ENCODE results near the gene FAM234B.

The FAM234B gene

DNA sequence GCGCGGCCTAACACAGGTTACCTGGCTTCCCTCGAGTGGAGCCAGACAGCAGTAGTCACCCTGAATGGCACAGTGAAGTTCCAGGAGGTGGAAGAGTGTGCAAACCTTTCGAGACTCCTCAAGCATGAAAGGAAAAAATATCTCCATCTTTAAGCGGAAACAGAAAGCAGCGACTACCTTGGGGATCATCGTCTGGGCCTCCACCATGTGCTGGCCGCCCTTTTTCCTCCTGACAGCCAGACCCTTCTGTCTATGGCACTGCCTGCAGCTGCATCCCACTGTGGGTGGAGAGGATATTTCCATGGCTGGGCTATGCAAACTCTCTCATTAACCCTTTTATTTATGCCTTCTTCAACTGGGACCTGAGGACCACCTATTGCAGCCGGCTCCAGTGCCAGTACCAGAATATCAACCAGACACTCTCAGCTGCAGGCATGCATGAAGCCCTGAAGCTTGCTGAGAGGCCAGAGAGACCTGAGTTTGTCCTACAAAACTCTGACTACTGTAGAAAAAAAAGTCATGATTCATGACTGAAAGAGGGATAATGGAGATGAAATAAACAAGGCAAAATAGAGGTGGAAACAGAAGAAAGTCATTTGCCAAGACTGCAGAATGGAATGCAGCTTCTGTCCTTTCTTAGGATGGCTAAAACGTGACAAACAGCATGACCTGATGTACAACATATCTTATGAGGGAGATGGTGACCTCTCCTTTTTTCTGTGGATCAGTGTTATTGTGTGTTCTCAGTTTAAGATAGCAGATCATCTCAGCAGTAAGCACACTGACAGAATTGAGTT lies 41.7 kb upstream of the FAM234B start:
- H3K4me1 ChIP-seq (ENCODE audit: control insufficient read depth, low read depth, low read length) = peaks cover 23% of the 10 kb centered on the region
- peak overlapping the region; percentile 83 for H3K4me3 ChIP-seq (ENCODE audit: low read length)
- no peaks in the 10 kb centered on the region for H3K36me3 ChIP-seq (ENCODE audit: control insufficient read depth, low read depth, low read length)
- H3K27ac ChIP-seq (ENCODE audit: low read length) = no peak overlapping the region
- H3K9me3 ChIP-seq (ENCODE audit: control insufficient read depth, low read depth, low read length) = no peaks in the 10 kb centered on the region
- peaks cover 25% of the 10 kb centered on the region for H3K27me3 ChIP-seq (ENCODE audit: control insufficient read depth, insufficient read depth, low read length)
- H3K9ac ChIP-seq (ENCODE audit: low read length) = no peak overlapping the region

DNA sequence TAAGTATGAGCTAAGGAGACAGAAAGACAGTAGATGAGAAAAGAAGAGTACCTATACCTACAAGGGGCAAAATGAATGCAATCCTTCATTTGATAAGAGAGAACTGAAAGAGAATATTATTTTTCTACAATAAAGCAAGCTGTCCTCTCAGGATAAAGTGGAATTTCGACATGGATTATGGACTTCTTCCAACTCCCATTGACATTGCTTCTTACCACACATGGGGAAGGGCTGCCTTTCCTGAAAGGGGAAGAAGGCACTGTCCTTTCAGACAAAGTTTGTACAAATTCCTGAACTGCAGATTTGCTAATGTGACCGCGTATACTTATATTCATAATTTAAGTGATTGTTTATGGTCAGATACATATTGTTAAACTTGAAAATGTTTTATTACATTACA lies 39.8 kb upstream of the FAM234B start:
- H3K9me3 ChIP-seq (ENCODE audit: control insufficient read depth, low read depth, low read length) = no peaks in the 10 kb centered on the region
- H3K9ac ChIP-seq (ENCODE audit: low read length) = no peak overlapping the region
- H3K36me3 ChIP-seq (ENCODE audit: control insufficient read depth, low read depth, low read length) = no peaks in the 10 kb centered on the region
- H3K4me1 ChIP-seq (ENCODE audit: control insufficient read depth, low read depth, low read length) = peaks cover 20% of the 10 kb centered on the region
- no peak overlapping the region for H3K4me3 ChIP-seq (ENCODE audit: low read length)
- H3K27me3 ChIP-seq (ENCODE audit: control insufficient read depth, insufficient read depth, low read length) = peaks cover 18% of the 10 kb centered on the region
- no peak overlapping the region for H3K27ac ChIP-seq (ENCODE audit: low read length)

DNA sequence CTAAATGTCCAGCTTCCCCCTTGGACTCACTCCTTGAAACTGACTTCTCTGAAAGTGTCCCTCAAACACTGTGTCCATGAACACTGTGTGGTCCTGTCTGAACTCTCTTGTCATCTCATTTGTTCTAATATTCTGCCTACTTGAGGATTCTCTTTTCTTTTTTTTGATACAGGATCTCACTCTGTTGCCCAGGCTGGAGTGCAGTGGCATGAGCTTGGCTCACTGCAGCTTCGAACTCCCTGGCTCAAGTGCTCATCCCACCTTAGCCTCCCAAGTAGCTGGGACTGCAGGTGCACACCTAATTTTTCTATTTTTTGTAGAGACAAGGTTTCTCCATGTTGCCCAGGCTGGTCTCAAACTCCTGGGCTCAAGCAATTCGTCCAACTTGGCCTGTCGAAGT lies 39.2 kb upstream of the FAM234B start:
- Histone ChIP-seq H3K9ac (ENCODE audit: low read length) (no peak overlapping the region), H3K27me3 (ENCODE audit: control insufficient read depth, insufficient read depth, low read length) (peaks cover 16% of the 10 kb centered on the region), H3K4me1 (ENCODE audit: control insufficient read depth, low read depth, low read length) (peaks cover 18% of the 10 kb centered on the region), H3K4me3 (ENCODE audit: low read length) (no peak overlapping the region), H3K27ac (ENCODE audit: low read length) (no peak overlapping the region), H3K36me3 (ENCODE audit: control insufficient read depth, low read depth, low read length) (no peaks in the 10 kb centered on the region), H3K9me3 (ENCODE audit: control insufficient read depth, low read depth, low read length) (no peaks in the 10 kb centered on the region)

DNA sequence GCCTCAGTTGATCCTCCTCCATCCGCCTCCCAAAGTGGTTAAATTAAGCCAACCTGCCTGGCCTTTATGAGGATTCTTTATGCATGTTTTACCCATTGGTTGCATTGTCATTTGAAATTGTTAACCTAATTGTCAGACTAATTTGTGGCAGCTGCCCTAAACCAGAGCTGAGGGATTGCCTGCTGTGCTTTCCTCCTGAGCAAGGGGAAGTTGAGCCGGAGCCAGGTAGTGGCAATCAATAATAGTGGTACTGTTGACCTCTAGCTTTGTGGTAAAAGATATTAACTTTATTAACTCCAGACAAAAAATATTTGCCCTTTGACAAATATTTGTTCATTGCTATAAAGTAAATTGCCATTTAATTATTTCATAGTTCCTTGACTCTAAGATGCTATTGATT lies 38.5 kb upstream of the FAM234B start:
- peaks cover 16% of the 10 kb centered on the region for H3K27me3 ChIP-seq (ENCODE audit: control insufficient read depth, insufficient read depth, low read length)
- no peak overlapping the region for H3K9ac ChIP-seq (ENCODE audit: low read length)
- no peak overlapping the region for H3K27ac ChIP-seq (ENCODE audit: low read length)
- peaks cover 18% of the 10 kb centered on the region for H3K4me1 ChIP-seq (ENCODE audit: control insufficient read depth, low read depth, low read length)
- H3K9me3 ChIP-seq (ENCODE audit: control insufficient read depth, low read depth, low read length) = no peaks in the 10 kb centered on the region
- H3K36me3 ChIP-seq (ENCODE audit: control insufficient read depth, low read depth, low read length) = no peaks in the 10 kb centered on the region
- peak overlapping the region; percentile 18 for H3K4me3 ChIP-seq (ENCODE audit: low read length)

DNA sequence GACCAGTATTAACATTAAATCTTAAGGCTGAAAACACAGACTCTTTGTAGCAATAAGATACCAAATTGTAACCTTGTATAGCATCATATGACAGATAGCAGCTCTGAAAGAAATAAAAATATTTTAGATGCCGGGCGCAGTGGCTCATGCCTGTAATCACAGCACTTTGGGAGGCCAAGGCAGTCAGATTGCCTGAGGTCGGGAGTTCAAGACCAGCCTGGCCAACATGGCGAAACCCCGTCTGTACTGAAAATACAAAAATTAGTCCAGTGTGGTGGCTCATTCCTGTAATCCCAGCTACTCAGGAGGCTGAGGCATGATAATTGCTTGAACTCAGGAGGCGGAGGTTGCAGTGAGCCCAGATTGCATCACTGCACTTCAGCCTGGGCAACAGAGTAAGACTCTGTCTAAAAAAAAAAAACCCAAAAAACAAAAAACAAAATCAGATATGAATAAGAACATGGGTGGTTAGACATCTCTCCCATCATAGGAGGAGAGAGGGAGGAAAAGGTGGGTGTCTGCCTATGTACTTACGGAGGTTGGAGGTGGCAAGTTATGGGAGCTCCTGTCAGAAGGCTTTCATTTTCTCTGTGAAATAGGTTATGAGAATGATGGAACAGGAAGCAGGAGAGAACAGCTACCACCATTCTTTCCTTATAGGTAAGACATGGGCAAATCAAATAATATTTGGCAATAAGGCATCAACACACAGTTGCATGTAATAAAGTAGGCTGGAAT lies 36.5 kb upstream of the FAM234B start:
- Histone ChIP-seq H3K27ac (ENCODE audit: low read length) (no peak overlapping the region), H3K4me3 (ENCODE audit: low read length) (no peak overlapping the region), H3K9me3 (ENCODE audit: control insufficient read depth, low read depth, low read length) (no peaks in the 10 kb centered on the region), H3K9ac (ENCODE audit: low read length) (no peak overlapping the region), H3K36me3 (ENCODE audit: control insufficient read depth, low read depth, low read length) (no peaks in the 10 kb centered on the region), H3K27me3 (ENCODE audit: control insufficient read depth, insufficient read depth, low read length) (peaks cover 5% of the 10 kb centered on the region), H3K4me1 (ENCODE audit: control insufficient read depth, low read depth, low read length) (peaks cover 18% of the 10 kb centered on the region)

DNA sequence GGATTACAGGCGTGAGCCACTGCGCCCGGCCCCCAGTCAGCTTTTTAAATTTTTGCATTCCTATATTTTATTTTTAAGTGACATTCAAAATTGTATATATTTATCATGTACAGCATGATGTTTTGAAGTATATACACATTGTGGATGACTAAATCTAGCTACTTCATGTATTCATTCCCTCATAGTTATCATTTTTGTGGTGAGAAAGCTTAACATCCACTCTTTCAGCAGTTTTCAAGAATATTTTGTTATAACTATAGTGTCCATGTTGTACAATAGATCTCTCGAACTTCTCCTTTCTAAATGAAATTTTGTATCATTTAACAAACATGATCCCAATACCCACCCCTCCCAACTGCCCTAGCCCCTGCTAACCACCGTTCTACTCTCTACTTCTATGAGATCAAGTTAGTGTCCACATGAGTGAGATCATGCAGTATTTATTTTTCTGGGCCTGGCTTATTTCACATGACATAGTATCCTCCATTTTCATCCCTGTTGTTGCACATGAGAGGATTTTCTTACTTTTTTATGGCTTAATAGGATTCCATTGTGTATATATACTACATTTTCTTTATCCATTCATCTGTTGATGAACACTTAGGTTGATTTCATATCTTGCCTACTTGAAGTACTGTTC lies 35.3 kb upstream of the FAM234B start:
- no peaks in the 10 kb centered on the region for H3K36me3 ChIP-seq (ENCODE audit: control insufficient read depth, low read depth, low read length)
- no peak overlapping the region for H3K27ac ChIP-seq (ENCODE audit: low read length)
- no peak overlapping the region for H3K4me3 ChIP-seq (ENCODE audit: low read length)
- no peaks in the 10 kb centered on the region for H3K9me3 ChIP-seq (ENCODE audit: control insufficient read depth, low read depth, low read length)
- peaks cover 18% of the 10 kb centered on the region for H3K4me1 ChIP-seq (ENCODE audit: control insufficient read depth, low read depth, low read length)
- H3K9ac ChIP-seq (ENCODE audit: low read length) = no peak overlapping the region
- no peaks in the 10 kb centered on the region for H3K27me3 ChIP-seq (ENCODE audit: control insufficient read depth, insufficient read depth, low read length)

DNA sequence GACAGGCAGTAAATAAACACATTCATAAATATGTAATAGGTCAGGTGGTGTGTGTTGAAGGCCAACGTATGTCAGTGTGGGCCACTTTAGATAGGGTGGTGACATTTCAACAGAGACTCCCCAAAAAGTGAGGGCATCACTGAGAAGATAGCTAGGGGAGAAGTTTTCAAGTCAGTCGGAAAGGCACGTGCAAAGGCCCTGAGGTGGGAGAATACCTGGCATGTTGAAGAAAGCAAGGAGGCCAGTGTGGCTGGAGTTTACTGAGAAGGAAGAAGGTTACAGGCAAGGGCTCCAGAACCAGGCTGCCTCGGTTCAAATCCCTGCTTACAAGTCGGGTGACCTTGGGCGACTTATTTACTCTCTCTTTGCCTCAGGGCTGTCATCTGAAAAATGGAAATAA lies 33.1 kb upstream of the FAM234B start:
- Histone ChIP-seq H3K9me3 (ENCODE audit: control insufficient read depth, low read depth, low read length) (no peaks in the 10 kb centered on the region), H3K9ac (ENCODE audit: low read length) (no peak overlapping the region), H3K4me3 (ENCODE audit: low read length) (no peak overlapping the region), H3K36me3 (ENCODE audit: control insufficient read depth, low read depth, low read length) (no peaks in the 10 kb centered on the region), H3K4me1 (ENCODE audit: control insufficient read depth, low read depth, low read length) (peaks cover 6% of the 10 kb centered on the region), H3K27me3 (ENCODE audit: control insufficient read depth, insufficient read depth, low read length) (no peaks in the 10 kb centered on the region), H3K27ac (ENCODE audit: low read length) (no peak overlapping the region)

DNA sequence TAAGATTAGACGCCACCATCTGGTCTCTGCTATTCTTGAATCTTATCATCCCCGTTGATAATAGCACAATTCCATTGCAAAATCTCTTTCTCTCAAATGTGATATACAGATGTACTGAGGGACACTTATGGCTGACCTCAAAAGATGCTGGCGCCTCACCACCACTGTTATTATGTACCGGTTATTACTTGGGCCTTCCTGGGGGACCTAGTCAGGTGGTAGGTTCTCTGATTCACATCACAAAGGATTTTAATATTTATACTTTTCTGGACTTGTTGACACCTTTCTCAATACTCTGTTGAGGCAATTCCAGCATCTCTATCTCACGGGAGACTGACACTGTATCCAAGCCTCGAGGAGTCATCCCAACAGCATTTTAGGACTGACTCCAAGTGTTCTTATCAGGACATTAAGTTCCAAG lies 21.3 kb upstream of the FAM234B start:
- no peak overlapping the region for H3K4me3 ChIP-seq (ENCODE audit: low read length)
- H3K9me3 ChIP-seq (ENCODE audit: control insufficient read depth, low read depth, low read length) = no peaks in the 10 kb centered on the region
- no peaks in the 10 kb centered on the region for H3K27me3 ChIP-seq (ENCODE audit: control insufficient read depth, insufficient read depth, low read length)
- no peaks in the 10 kb centered on the region for H3K36me3 ChIP-seq (ENCODE audit: control insufficient read depth, low read depth, low read length)
- no peak overlapping the region for H3K27ac ChIP-seq (ENCODE audit: low read length)
- no peak overlapping the region for H3K9ac ChIP-seq (ENCODE audit: low read length)
- H3K4me1 ChIP-seq (ENCODE audit: control insufficient read depth, low read depth, low read length) = peaks cover 2% of the 10 kb centered on the region

DNA sequence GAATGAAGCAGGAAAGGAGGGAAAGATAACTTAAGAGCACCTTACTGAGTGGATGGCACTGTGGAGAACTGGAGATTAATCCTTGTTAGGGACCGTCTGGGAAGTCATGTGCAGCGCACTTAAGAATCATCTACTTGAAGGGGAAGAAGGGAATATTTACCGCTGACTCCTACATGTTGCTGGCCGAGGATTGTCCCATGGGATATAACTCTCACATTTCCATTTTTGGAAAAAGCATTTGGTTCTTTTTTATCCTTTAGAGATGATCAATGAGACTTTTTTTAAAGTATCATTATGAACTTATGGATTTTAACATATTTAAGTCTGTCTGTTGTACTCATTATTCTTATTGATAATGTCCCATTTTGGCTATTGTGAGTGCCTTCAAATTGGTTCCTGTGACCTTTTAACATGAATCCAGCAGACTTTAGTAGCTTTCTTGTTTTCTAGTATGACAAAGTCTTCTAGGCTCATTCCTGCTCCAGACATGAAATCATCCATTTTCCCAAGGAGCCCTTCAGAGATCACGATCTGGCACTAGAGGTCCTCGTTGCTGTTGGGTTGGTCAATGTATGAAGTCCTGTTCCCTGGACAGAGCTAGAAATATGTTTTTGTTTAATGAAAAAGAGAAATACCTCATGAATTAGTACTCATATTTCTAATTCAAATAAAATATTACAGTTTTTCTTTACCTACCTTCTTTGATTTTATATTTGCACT lies 20.2 kb upstream of the FAM234B start:
- no peak overlapping the region for H3K27ac ChIP-seq (ENCODE audit: low read length)
- no peak overlapping the region for H3K9ac ChIP-seq (ENCODE audit: low read length)
- no peaks in the 10 kb centered on the region for H3K9me3 ChIP-seq (ENCODE audit: control insufficient read depth, low read depth, low read length)
- H3K4me1 ChIP-seq (ENCODE audit: control insufficient read depth, low read depth, low read length) = peaks cover 13% of the 10 kb centered on the region
- H3K36me3 ChIP-seq (ENCODE audit: control insufficient read depth, low read depth, low read length) = no peaks in the 10 kb centered on the region
- no peak overlapping the region for H3K4me3 ChIP-seq (ENCODE audit: low read length)
- H3K27me3 ChIP-seq (ENCODE audit: control insufficient read depth, insufficient read depth, low read length) = no peaks in the 10 kb centered on the region

DNA sequence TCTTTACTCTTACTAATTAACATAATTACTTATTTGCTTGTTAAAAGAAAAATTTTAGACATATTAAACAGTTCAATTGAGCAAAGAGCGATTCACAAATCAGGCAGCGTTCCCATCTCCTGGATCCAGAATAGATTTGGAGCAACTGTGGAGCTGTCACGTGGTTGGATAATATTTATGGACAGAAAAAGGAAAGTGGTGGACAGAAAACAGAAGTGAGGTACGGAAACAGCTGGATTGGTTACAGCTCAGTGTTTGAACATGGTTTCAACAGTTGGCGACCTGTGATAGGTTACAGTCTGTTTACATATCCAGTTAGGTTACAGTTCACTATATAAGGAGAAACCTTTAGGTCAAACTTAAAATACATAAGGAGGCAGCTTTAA lies 19.7 kb upstream of the FAM234B start:
- H3K4me1 ChIP-seq (ENCODE audit: control insufficient read depth, low read depth, low read length) = peaks cover 19% of the 10 kb centered on the region
- H3K9ac ChIP-seq (ENCODE audit: low read length) = no peak overlapping the region
- H3K9me3 ChIP-seq (ENCODE audit: control insufficient read depth, low read depth, low read length) = no peaks in the 10 kb centered on the region
- no peak overlapping the region for H3K4me3 ChIP-seq (ENCODE audit: low read length)
- no peaks in the 10 kb centered on the region for H3K27me3 ChIP-seq (ENCODE audit: control insufficient read depth, insufficient read depth, low read length)
- H3K36me3 ChIP-seq (ENCODE audit: control insufficient read depth, low read depth, low read length) = no peaks in the 10 kb centered on the region
- no peak overlapping the region for H3K27ac ChIP-seq (ENCODE audit: low read length)

DNA sequence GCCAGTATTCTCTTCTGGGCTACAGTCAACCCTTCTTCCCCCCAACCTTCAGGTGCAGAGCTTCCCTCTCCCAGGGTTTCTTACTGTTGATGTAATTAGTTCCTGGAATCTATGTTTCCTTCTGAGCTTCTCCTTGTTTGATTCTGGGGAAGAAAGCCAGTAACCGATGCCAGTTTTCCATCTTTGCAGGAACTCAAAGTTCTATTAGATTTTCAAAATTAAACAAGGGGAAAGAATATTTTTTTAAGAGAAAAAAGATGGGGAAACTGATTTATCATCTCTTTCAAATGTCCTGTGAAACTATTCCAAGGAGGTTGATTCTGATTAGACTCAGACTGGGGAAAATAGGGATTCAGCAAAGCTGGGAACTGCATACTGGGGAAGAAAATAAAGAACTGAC lies 17.9 kb upstream of the FAM234B start:
- Histone ChIP-seq H3K27ac (ENCODE audit: low read length) (no peak overlapping the region), H3K27me3 (ENCODE audit: control insufficient read depth, insufficient read depth, low read length) (no peaks in the 10 kb centered on the region), H3K9ac (ENCODE audit: low read length) (no peak overlapping the region), H3K4me3 (ENCODE audit: low read length) (no peak overlapping the region), H3K4me1 (ENCODE audit: control insufficient read depth, low read depth, low read length) (peaks cover 35% of the 10 kb centered on the region), H3K9me3 (ENCODE audit: control insufficient read depth, low read depth, low read length) (no peaks in the 10 kb centered on the region), H3K36me3 (ENCODE audit: control insufficient read depth, low read depth, low read length) (no peaks in the 10 kb centered on the region)
